ENCODE data around the gene CYFIP2.

Gene CYFIP2

DNA sequence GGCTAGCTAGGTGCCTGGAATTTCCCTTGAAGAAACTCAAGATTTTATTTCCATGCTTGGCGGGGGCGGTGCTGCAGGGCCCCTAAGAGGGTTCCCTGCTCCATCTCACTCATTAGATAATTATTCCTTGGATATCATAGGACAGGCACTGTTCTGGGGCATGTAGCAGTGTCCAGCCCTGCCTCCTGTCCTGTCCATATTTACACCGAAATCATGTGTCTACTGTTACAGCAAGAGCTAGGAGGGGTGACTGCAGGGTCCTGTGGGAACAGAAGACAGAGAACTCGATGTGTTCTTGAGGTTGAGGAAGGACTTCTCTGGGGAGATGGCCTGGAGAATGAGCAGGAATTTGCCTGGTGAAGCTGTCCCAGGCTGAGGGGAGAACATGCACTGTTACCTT lies 96.6 kb downstream of the CYFIP2 start:
- no peak for DNase-seq

DNA sequence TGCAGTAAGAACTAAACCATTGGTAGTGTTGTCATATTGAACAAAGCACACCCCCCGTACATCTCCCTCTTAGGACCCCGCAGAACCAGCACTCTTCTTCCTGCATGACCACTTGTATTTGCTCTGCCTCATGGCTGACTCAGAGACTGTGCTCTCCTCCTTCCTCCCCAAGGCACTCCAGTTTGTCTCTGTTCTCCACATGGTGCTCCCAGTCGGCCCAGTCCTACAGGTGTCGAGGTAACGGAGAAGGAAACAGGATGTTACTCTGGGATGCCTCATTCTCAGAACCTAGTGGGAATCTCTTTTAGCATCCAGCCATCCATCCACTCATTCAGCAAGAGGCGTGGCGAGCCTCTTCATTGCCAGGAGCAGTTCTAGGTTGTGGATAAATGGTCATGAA lies 97.1 kb downstream of the CYFIP2 start:
- DNase-seq: no peak

DNA sequence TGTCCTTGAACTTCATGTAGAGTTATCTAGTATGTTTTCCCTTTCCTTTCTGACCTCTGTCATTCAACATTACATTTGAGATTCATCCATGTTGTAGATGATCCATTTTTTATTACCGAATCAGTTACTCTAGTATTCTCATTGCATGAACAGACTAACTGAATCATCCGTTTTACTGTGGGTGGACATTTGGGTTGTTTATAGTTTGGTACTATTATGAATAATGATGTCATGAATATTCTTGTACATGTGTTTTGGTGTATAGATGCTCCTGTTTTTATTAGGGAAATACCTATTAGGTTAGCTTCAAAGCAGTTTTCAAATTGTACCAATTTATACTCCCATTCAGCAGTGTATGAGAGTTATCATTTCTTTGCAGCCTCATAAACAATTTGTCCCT lies 99.8 kb downstream of the CYFIP2 start:
- DNase-seq: no peak

DNA sequence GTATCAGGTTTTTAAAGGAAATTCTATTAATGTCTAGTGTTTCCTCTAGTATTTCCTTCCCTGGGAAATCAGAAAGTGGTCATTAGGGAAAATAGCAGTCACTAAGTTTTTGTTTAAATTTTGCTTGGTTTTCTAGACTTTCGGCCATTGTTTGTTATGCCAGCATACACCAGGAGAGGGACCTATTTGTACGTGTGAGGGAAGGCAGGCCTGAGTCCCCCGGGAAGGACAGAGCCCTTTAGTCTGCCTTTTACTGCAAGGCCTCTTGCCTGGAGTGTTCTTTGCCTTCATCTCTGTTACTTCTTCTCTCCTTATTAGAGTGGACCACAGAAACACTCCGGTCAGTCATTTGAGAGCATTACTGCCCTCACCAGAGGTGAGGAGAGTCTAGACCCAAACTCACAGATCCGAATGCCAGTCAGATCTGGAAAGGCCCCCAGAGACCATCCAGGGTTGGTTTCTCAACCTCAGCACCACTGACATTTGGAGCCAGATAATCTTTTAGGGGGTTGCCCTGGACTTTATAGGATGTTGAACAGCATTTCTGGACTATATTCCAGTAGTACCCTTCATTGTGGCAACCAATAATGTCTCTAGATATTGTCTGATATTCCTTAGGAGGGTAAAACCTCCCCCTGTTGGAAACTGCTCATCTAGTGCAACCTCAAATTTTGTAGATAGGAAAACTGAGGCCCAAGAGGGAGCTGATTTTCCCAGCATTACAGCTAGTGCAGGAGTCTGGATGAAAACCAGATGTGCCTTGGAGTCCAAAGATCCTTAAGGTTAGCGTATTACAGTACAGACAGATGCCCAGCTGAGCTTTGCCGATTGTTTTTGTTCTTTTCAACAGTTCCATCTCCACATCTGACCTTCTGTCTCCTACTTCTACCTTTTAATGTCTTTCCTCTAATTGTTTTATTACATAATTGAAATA lies 101.1 kb downstream of the CYFIP2 start:
- no peak for DNase-seq

DNA sequence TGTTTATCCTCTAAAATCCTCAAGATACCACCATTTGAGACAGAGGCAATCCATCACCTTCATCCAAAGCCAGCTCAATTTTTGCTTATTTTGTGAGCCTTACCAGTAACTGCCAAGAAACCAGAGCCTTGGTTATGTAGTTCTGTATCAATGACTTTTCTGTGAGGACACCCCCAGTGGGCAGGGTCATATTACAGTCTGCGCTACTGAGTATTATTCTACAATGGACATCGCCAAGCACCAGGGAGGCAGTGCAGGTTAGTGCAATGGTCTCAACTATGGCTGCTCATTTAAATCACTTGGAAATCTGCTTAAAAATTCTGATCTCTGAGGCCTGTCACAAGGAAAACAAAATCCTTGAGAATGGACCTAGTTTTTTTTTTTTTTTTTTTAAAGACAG lies 103.6 kb downstream of the CYFIP2 start:
- no peak for DNase-seq

DNA sequence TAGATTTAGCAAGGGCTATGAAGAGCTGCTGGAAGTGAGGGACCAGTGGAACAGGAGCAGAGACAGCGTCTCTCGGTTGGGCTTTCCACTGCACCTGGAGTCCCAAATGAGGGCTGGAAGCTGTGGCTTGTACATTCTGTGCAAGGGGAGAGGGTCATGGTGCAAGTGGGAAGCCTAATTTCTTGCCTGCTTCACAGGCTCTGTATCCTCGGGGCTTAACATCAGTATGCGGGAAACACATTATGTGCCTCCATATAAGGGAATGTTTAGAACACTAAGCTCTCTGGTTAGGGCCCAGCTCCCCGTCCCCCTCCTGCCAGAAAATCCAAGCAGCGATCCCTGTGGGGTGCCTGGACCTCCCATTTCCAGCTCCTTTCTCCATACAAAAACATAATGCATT lies 105.0 kb downstream of the CYFIP2 start:
- no peak for DNase-seq

DNA sequence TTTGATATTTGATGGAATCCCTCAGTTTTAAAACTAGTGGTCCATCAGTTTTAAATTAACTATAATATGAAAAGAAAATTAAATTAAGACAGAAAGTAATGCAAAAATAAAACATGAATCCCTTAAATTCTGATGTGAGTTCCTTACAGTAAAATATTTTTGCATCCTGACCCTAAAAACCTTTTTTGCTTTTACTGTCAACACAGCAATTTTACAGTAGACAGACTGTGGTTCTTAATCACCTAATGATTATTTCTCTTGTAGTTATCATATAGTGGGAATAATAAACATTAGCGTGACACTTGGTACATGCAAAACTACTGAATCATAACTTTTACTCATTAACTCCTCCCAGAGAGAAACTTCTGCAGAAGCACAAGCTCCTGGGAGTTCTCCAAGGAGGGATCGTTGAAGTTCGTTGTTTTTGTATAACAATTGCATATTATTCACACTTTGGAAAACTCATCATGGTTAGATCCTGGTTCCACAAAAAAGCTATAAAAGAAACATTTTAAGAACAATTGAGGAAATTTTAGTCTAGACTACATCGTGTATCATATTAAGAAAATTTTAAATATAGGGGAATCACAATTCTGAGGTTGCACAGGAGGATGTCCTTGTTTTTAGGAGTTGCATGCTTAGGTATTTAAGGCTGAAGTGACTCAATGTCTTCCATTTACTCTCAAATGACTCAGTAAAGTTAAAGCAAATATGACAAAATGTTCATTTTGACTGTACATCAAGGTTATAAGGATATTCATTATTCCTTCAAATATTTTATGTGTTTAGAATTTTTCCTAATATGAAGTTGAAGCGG lies 105.9 kb downstream of the CYFIP2 start:
- no peak for DNase-seq

DNA sequence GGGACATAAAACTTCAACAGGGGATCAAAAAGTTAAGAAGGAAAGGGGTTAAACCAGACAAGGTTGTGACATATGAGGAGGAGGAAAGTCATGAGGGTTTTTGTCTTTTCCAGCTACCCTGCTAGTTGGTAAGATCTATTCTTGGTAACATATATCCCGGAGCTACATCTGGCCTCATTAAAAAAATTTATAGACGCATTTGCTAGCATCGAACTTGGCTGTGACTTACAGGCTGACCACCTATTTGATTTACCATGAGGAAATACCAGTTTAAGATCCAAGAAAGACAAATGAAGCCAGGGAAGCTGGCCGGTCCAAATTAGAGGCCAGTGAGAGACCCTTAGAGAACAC lies 106.5 kb downstream of the CYFIP2 start:
- DNase-seq: no peak

DNA sequence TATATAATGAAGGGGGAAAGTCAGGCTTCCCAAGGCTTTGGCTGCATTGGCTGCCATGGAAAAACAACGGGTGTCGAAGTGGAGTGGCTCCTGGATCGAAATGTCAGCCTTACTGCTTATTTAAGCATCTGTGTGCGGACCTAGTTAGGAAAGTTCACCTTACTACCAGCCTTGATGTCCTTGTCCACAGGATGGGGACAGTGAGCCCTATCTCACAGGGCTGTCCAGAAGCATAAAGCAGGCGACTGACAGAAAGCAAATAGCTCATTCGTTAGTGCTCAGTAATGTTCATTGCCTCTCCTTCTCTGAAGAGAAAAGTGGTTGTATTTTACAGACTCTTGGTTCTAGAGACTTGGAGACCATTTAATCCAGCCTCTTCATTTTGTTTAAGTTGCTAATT lies 112.6 kb downstream of the CYFIP2 start:
- DNase-seq: no peak

DNA sequence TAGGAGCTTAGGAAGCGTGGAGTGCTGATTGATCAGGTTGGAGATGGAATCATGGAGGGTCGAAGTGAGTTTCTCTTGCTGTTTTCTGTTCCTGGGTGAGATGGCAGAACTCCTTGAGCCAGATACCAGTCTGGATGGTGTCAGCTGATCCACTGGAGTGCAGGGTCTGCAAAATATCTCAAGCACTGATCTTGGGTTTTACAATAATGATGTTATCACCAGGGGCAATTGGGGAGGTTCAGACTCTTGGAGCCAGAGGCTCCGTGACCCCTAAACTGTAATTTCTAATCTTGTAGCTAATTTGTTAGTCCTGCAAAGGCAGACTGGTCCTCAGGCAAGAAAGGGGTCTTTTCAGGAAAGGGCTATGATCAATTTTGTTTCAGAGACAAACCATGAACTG lies 114.1 kb downstream of the CYFIP2 start:
- no peak for DNase-seq

DNA sequence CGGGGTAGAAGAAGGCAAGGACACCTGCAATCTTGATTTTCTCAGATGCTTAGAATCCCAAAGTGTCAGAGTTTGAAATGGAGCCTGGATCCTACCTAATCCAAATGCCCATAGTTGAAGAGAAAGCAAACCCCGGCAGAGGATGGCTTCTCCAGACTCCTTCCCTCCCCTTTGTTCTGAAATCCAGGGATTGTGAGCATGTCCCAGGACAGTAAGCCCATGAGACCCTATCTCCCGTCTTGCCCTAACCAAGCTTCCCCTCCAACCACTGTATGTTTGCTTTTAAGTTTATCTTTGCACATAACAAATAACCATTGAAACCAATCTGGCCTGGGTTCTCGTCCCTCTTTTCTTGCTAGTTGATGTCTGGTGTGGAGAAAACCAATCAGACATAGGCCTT lies 115.8 kb downstream of the CYFIP2 start:
- DNase-seq: no peak

DNA sequence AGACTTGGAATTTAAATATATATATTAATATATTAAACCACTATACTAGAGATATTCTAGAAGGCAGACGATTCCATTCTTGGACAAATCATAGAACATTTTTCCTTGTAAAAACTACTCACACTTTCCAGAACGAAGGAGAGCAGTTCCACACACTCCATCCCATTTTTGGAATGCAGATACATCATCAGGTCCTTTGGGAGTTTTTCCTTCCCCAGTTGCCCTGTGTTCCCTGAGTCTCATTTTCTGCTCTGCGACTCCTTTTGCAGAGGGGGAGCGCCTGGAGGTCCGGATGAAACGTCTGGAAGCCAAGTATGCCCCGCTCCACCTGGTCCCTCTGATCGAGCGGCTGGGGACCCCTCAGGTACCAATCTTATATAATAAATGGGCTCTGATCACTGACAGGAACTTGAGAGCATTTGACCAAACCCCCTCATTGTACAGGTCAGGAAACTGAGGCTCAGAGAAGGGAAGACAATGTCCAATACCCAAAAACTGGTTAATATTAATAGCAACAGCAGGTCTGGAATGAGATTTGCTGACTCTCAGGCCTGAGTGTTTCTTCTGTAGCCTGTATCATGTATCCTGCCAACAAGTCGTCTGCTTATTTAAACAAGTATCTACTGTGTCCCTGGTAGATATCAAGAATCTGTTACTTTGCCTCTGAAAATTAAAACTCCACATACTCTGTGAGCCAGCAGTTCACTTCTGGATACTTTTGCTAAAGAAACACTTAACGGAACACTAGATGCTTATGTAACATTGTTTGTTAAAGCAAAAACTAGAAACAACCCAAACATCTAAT lies 117.3 kb downstream of the CYFIP2 start:
- no peak for DNase-seq

DNA sequence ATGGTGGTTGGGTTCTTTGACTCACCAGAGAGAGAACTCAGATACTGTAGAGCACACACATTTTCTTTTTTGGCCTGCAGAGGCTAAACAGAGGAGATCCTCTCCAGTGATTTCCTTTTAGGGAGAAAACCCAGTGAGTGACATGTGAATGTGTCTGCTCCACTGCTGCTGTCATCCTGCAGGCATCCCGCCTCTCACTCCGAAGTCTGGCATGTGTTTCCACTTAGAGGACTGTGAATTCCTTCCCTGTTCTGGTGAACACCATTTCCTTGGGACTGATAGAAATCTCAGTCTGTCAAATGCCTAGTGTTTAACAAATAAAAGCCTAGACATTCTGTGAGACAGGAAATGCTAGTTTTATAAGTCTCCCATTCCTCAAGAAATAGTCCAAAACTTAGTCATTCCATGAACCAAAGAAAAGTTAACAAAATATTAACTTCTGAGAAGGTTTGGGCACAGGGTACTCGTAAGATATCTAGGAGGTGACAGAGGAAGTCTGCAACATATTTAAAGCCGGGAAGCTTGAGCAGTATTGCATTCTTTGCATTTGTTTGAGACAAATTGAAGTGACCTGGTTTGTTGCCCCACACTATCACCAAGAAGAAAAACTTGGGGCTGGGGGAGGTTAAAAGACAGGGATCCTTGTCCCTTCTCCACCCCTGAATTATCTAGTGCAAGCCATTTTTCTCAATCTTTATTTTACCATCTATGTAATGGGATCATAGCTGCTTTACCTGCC lies 119.2 kb downstream of the CYFIP2 start:
- DNase-seq: no peak

DNA sequence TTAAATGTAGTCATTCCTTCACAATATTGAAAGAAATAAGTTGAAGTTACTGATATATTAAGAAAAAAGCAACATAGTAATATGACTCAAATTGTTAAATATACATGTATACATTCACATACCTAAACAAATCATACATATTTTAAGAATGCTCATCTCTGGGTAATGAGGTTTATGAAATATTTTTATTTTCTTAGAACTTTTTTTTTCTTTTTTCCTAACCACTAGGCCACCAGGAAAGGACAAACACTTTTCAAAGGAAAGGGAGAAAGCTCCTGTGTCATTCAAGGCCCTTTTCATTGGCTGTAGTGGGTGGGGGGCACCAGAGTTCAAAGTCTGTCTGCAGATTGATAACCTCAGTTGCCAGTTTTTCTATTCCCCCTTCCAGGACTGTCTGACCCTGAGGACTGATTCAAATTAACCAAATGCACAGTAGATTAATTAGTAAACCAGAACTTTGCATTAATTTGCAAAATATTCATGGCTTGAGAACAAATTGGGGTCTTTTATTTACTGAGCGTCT lies 121.2 kb downstream of the CYFIP2 start:
- DNase-seq: no peak

DNA sequence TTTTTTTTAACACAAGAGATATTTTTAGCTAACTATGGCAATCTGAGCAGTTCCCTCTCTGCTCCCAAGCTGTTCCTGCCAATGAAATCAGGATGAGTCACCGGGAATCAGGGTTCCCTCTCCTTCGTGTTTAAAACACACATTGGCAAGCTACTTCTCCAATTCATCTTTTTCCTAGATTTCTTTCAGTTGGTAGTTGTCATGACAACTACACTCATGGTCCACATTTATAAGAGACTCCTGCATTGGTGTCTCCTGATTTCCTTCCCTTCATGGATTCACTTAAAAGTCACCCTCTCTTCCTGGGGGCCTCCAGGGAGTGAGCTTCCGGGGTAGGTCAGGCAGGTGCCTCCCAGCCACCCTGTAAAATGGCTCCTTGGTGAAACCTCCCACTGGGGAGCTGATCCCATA lies 121.8 kb downstream of the CYFIP2 start:
- no peak for DNase-seq

DNA sequence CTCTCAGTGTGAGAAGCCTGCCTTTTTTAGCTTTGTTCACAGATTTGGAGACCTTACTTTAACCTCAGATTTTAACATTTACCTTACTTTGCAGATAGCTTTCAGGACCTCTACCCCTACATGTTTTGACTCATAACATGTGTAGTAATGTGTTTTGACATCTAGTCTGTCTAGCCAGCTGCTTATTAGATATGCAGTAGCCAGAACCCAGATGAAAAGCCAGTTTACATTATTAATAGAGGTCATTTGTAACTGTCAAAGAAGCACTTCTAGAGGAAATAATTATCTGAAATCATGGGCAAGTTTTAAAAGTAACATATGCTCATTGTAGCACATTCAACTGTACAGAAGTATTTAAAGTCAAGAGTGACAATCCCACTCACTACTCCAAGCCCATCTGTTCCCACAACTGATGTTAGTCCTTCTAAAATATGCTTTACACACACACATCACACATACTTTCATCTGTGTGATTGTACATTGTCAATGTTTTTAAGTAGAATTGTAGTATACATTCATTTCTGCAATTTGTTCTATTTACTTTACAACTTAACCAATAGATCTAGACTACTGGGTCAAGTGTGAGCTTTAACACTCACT lies 122.3 kb downstream of the CYFIP2 start:
- DNase-seq: no peak

DNA sequence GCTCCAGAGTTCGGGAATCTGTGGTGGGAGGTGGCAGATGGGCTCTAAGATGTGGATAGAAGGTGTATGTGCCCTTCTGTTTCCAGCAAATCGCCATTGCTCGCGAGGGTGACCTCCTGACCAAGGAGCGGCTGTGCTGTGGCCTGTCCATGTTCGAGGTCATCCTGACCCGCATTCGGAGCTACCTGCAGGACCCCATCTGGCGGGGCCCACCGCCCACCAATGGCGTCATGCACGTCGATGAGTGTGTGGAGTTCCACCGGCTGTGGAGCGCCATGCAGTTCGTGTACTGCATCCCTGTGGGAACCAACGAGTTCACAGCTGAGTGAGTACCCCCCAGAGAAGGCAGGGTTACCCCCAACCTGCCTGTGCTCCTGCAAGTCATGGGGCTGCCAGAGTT lies 123.2 kb downstream of the CYFIP2 start:
- DNase-seq: no peak

DNA sequence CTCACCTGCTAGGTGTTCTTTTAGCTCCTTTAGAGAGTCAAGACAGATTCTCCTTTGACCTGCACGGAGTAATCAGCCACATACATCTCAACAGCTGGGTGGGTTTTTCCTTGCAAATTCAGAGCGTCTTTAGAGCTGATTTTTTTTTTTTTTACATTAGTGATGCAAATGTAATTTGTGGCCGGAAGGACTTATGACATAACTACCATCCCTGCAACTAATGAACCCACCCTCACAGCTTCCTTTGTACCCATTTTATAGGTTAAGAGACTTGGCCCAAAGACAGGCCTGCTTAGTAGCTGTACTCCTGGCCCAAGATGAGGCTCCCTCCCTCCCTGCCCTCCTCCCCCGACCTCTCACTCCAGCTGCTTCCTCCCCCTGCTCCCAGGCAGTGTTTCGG lies 124.2 kb downstream of the CYFIP2 start:
- no peak for DNase-seq

DNA sequence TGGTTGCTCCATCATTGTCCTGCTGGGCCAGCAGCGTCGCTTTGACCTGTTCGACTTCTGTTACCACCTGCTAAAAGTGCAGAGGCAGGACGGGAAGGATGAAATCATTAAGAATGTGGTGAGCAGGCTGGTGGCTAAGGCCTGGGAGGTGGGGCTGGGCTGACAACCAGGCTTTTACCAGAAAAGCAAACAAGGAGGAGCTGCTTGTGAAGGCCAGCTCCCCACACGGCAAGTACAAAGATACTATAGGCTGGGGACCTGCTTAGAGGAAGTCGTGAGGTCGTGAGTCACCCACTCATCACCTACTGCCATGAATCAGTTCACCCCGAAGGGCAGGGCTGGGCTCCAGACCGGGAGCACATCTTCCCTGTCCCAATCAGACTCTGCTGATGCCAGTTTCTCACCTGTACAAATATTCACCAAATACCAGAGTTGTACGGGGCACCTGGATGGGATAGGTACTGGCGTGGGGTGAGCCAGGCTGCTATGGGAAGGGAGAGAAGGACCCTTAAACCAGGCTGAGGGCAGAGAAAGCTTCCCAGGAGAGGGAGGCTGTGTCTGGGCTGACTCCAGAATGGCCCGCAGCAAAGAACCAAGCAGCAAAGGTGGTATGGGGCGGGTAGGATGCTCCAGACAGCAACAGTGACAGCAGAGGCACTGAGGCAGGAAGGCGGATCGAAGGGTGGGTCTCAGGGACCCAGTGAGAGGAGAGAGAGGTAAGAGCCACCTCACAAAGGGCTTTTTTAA lies 124.8 kb downstream of the CYFIP2 start:
- DNase-seq: peak; percentile 91

DNA sequence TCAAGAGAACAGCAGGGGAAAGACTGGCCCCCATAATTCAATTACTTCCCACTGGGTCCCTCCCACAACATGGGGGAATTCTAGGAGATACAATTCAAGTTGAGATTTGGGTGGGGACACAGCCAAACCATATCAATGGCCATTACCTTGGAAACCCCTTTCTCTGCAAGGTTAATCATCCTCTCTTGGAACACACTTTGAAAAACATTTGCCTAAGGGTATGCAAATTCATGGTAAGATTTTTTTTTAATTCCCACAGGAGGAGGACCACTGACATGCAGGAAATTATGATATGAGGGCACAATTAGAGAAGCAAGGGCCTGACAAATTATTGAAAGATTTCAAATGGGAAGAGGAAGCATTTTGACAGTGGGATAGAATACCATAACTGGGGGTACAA lies 132.4 kb downstream of the CYFIP2 start:
- no peak for DNase-seq

Data from NK-92 treated with Interleukin-12 subunit alpha and Interleukin-12 subunit beta, amount 100 ng/mL, for 24 hours (cell line).